K562 (cell line): Measurements from ENCODE around the gene JPT1. TPM values are rescaled to one million over a fixed set of nuclear protein-coding genes. Genes with fewer than 3 reads are reported as not detected.
A peak's percentile ranks its signal among the peaks of the same experiment; 100 is the strongest.

Experiments used
- ADNP ChIP-seq: fragments of 200-800 bp; sonication (Bioruptor generic); IDR thresholded peaks from 2 replicates; pipeline ENCODE4 v1.6.1; 2016; ENCODE audit warnings: missing genetic modification characterization, missing compliant biosample characterization
- DIDO1 ChIP-seq: fragments of 450-650 bp; IDR thresholded peaks from 2 replicates; pipeline ENCODE4 v1.6.1; 2016; ENCODE audit warnings: low read depth, missing biosample characterization, missing genetic modification characterization
- DNMT1 ChIP-seq: fragments of 450-650 bp; IDR thresholded peaks from 2 replicates; pipeline ENCODE4 v1.6.1; 2016; ENCODE audit warnings: antibody characterized with exemption, mild to moderate bottlenecking
- EGR1 ChIP-seq: fragments of 450-650 bp; conservative IDR thresholded peaks from 2 replicates; pipeline ENCODE4 v1.6.1; 2017; ENCODE audit warnings: mild to moderate bottlenecking
- FOSL1 ChIP-seq: fragments of 200-800 bp; sonication (Bioruptor generic); conservative IDR thresholded peaks from 2 replicates; pipeline ENCODE4 v1.6.1; 2016; ENCODE audit warnings: missing genetic modification characterization, missing compliant biosample characterization
- FOXJ2 ChIP-seq: fragments of 200-800 bp; sonication (Bioruptor generic); IDR thresholded peaks from 2 replicates; pipeline ENCODE4 v1.6.1; 2016; ENCODE audit warnings: missing genetic modification characterization, missing compliant biosample characterization
- HDAC2 ChIP-seq: fragments of 450-650 bp; IDR thresholded peaks from 2 replicates; pipeline ENCODE4 v1.6.1; 2016; ENCODE audit warnings: mild to moderate bottlenecking
- HLTF ChIP-seq: fragments of 450-650 bp; IDR thresholded peaks from 2 replicates; pipeline ENCODE4 v1.6.1; 2016
- KDM1A ChIP-seq, 2 experiments: fragments of 450-650 bp; IDR thresholded peaks; 2 replicates each; pipeline ENCODE4 v1.6.1; 2016; ENCODE audit warnings: mild to moderate bottlenecking in 2 of 2
- NFRKB ChIP-seq: fragments of 450-650 bp; IDR thresholded peaks from 2 replicates; pipeline ENCODE4 v1.6.1; 2016; ENCODE audit warnings: low read depth
- PCBP1 ChIP-seq: fragments of 200-400 bp; formaldehyde crosslinking; IDR thresholded peaks from 2 replicates; pipeline ENCODE4 v1.6.1; 2018; ENCODE audit warnings: mild to moderate bottlenecking, low read depth, low read length; ENCODE audit not compliant: poor library complexity, severe bottlenecking
- POU5F1 ChIP-seq: fragments of 150-350 bp; IDR thresholded peaks from 2 replicates; pipeline ENCODE4 v1.6.1; 2014; ENCODE audit warnings: borderline replicate concordance, low read length, low read depth, mild to moderate bottlenecking; ENCODE audit not compliant: partially characterized antibody
- RAD21 ChIP-seq, 2 experiments: fragments of 250-450 bp in 1 of 2; fragments of 450-650 bp in 1 of 2; sonication (Bioruptor Pico) in 1 of 2; formaldehyde crosslinking in 1 of 2; IDR thresholded peaks in 1 of 2; conservative IDR thresholded peaks in 1 of 2; 2 replicates each; pipeline versions ENCODE4 v1.4.0 to v1.8.0; 2020 to 2022; ENCODE audit warnings: mild to moderate bottlenecking in 2 of 2, moderate library complexity in 1 of 2
- RBBP5 ChIP-seq: fragments of 200-600 bp; sonication (generic); IDR thresholded peaks from 2 replicates; pipeline ENCODE4 v1.6.1; 2012; ENCODE audit warnings: borderline replicate concordance, mild to moderate bottlenecking, low read length, control low read depth, inconsistent platforms; ENCODE audit not compliant: insufficient read depth, poor library complexity, severe bottlenecking
- RBFOX2 ChIP-seq: fragments of 200-400 bp; formaldehyde crosslinking; IDR thresholded peaks from 2 replicates; pipeline ENCODE4 v1.6.1; 2017; ENCODE audit warnings: low read depth, mild to moderate bottlenecking, low read length, moderate library complexity
- SLC30A9 ChIP-seq: fragments of 250-450 bp; sonication (Bioruptor Pico); IDR thresholded peaks from 2 replicates; pipeline ENCODE4 v1.8.0; 2022; ENCODE audit warnings: mild to moderate bottlenecking, moderate library complexity
- SMAD1 ChIP-seq: fragments of 150-350 bp; IDR thresholded peaks from 2 replicates; pipeline ENCODE4 v1.6.1; 2014; ENCODE audit warnings: low read length, low read depth; ENCODE audit not compliant: partially characterized antibody
- SMAD2 ChIP-seq: fragments of 150-350 bp; IDR thresholded peaks from 2 replicates; pipeline ENCODE4 v1.6.1; 2014; ENCODE audit warnings: low read depth, mild to moderate bottlenecking, low read length
- ZBTB43 ChIP-seq: sonication (generic); formaldehyde crosslinking; IDR thresholded peaks from 2 replicates; pipeline ENCODE4 v1.8.0; 2023; ENCODE audit warnings: mild to moderate bottlenecking, missing genetic modification reagents
- ZC3H8 ChIP-seq: fragments of 450-650 bp; IDR thresholded peaks from 2 replicates; pipeline ENCODE4 v1.6.1; 2017
- ZNF280B ChIP-seq: fragments of 250-450 bp; sonication (Bioruptor Pico); IDR thresholded peaks from 2 replicates; pipeline ENCODE4 v1.5.1; 2021; ENCODE audit warnings: mild to moderate bottlenecking
- ZNF449 ChIP-seq: fragments of 250-450 bp; sonication (Bioruptor Pico); IDR thresholded peaks from 2 replicates; pipeline ENCODE4 v1.8.0; 2022; ENCODE audit warnings: moderate library complexity, mild to moderate bottlenecking, inconsistent platforms
- ZNF740 ChIP-seq, 3 experiments: fragments of 200-800 bp in 1 of 3; sonication (Bioruptor generic) in 1 of 3; sonication (generic) in 1 of 3; formaldehyde crosslinking in 1 of 3; IDR thresholded peaks; 2 replicates each; pipeline versions ENCODE4 v1.6.1 to v1.8.0; 2016 to 2022; ENCODE audit warnings: mild to moderate bottlenecking in 2 of 3, missing compliant biosample characterization in 2 of 3, missing genetic modification characterization in 2 of 3, missing genetic modification reagents in 1 of 3
- ZNF764 ChIP-seq: fragments of 250-450 bp; sonication (Bioruptor Pico); IDR thresholded peaks from 2 replicates; pipeline ENCODE4 v1.4.0; 2020; ENCODE audit warnings: low read depth, mild to moderate bottlenecking, moderate library complexity
- polyA plus RNA-seq, 8 experiments: library from polyadenylated mRNA; depleted of rRNA in 4 of 8; stranded (reverse) in 5 of 8; unstranded in 3 of 8; fragments of >200 nt; fragmentation: Nextera tagmentation in 2 of 8; fragmentation: Illumina TruSeq in 1 of 8; extraction: Ambion mirVana in 2 of 8; extraction: Trizol in 1 of 8; gene quantifications; 2 replicates each; pipeline versions ENCODE4 v1.2.1 to v1.2.3, GENCODE V29; 2011 to 2014; ENCODE audit warnings: inconsistent platforms in 1 of 8, missing spikeins in 1 of 8
- total RNA-seq, 7 experiments: library from RNA; depleted of rRNA in 6 of 7; stranded (reverse); fragments of >200 nt in 6 of 7; fragmentation: Illumina TruSeq in 2 of 7; extraction: Trizol in 2 of 7; gene quantifications; 2 replicates each; pipeline versions ENCODE4 v1.2.1 to v1.2.3, GENCODE V29; 2011 to 2021; ENCODE audit warnings: low replicate concordance in 1 of 7

JPT1 gene
- total and polyA plus RNA-seq, 9 of the 15 experiments (the other 6 are each of a cell fraction or from before 2014, with no cell fraction given): 56.7 to 292 (median 144) TPM

GRCh38 chr17:75110234-75110937 lies 43.9 kb downstream of the JPT1 start (continued):
- no peak for TF ChIP-seq FOXJ2
- no peak for TF ChIP-seq SMAD2
- TF ChIP-seq KDM1A (IDR thresholded peaks at IDR 0.05): peak; percentile 30 to 58; a peak in 1 of 4 replicates
- TF ChIP-seq EGR1: no peak
- TF ChIP-seq ZC3H8: no peak
- TF ChIP-seq RBBP5: peak; percentile 26
- no peak for TF ChIP-seq PCBP1
- TF ChIP-seq ZNF740 (CRISPR knock-in tag; IDR thresholded peaks at IDR 0.05): peak; percentile 15; the same call in 1 of the 2 replicates
- TF ChIP-seq ZNF740 (tag; IDR thresholded peaks at IDR 0.05): no peak
- TF ChIP-seq HDAC2: peak; percentile 54
- no peak for TF ChIP-seq RBFOX2
- no peak for TF ChIP-seq HLTF
- TF ChIP-seq ZNF764: 0 out of 2 replicates have a peak, but pooled peaks have one; percentile 45
- no peak for TF ChIP-seq NFRKB
- TF ChIP-seq POU5F1: no peak
- no peak for TF ChIP-seq ZNF449
- TF ChIP-seq SMAD1: no peak
- no peak for TF ChIP-seq FOSL1 (tag)
- TF ChIP-seq DIDO1 (tag): no peak
- TF ChIP-seq RAD21 (CRISPR knock-in tag; conservative IDR thresholded peaks at IDR 0.05 in 1 of 2, IDR thresholded peaks at IDR 0.05 in 1 of 2): no peak; a peak in 1 of 4 replicates
- TF ChIP-seq ZBTB43 (CRISPR knock-in tag): 0 out of 2 replicates have a peak, but pooled peaks have one; percentile 41
- no peak for TF ChIP-seq ZNF280B
- no peak for TF ChIP-seq SLC30A9 (CRISPR knock-in tag)
- TF ChIP-seq ADNP (tag): peak; percentile 98
- no peak for TF ChIP-seq DNMT1
